PC-3 (cell line): ENCODE data around the gene UFSP2. TPM values are rescaled to one million over a fixed set of nuclear protein-coding genes. Genes with fewer than 3 reads are reported as not detected.
A peak's percentile ranks its signal among the peaks of the same experiment; 100 is the strongest.

Experiments
- ATAC-seq: fragments of 200-7000 bp; cut with Tn5 transposase; 2 replicates; pipeline ENCODE4 v1.9.1; 2020; ENCODE audit warnings: mild to moderate bottlenecking, moderate library complexity
- BruUV-seq: library from RNA; stranded (reverse); fragments of 400-500 nt; replicated peaks from 2 replicates; lab custom pipeline; 2021; lab: Mats Ljungman, UMichigan
- CTCF ChIA-PET: fragments of 300-600 bp; sonication (Branson Sonifier 250); formaldehyde crosslinking; loops from one replicate; lab custom pipeline; 2022; ENCODE audit warnings: antibody characterized with exemption; lab: Charles Lee
- POLR2A ChIA-PET: fragments of 300-600 bp; sonication (Branson Sonifier 250); formaldehyde crosslinking; loops from one replicate; lab custom pipeline; 2022; ENCODE audit warnings: antibody characterized with exemption; ENCODE audit not compliant: unreplicated experiment; lab: Charles Lee
- DNase-seq: peaks from one replicate; pipeline ENCODE4 v3.0.0-alpha.2; 2015
- H2AFZ ChIP-seq: fragments of 300-600 bp; sonication (generic); 2 replicates; pipeline ENCODE4 v1.6.0; 2016; ENCODE audit warnings: antibody characterized with exemption, low read length
- H3F3A ChIP-seq: fragments of 300-600 bp; sonication (generic); one replicate; pipeline ENCODE4 v1.6.0; 2017; ENCODE audit warnings: antibody characterized with exemption, low read length, control low read depth, mild to moderate bottlenecking; ENCODE audit not compliant: unreplicated experiment
- H3K27ac ChIP-seq: fragments of 300-600 bp; sonication (generic); 2 replicates; pipeline ENCODE4 v1.5.1; 2016; ENCODE audit warnings: mild to moderate bottlenecking, low read length
- H3K27me3 ChIP-seq: fragments of 300-600 bp; sonication (generic); 2 replicates; pipeline ENCODE4 v1.6.1; 2016; ENCODE audit warnings: low read length, mixed read lengths
- H3K36me3 ChIP-seq: fragments of 300-600 bp; sonication (generic); 2 replicates; pipeline ENCODE4 v1.6.1; 2016; ENCODE audit warnings: low read depth, mixed run types, low read length, mixed read lengths
- H3K4me1 ChIP-seq: fragments of 300-600 bp; sonication (generic); 2 replicates; pipeline ENCODE4 v1.5.1; 2016; ENCODE audit warnings: low read length; ENCODE audit not compliant: insufficient read depth
- H3K4me2 ChIP-seq: fragments of 300-600 bp; sonication (generic); 2 replicates; pipeline ENCODE4 v1.6.0; 2016; ENCODE audit warnings: low read length
- H3K4me3 ChIP-seq: fragments of 300-600 bp; sonication (generic); 2 replicates; pipeline ENCODE4 v1.5.1; 2016; ENCODE audit warnings: mild to moderate bottlenecking, low read length, mixed read lengths
- H3K79me2 ChIP-seq: fragments of 300-600 bp; sonication (generic); 2 replicates; pipeline ENCODE4 v1.6.1; 2017; ENCODE audit warnings: low read length, mixed read lengths
- H3K9ac ChIP-seq: fragments of 300-600 bp; sonication (generic); 2 replicates; pipeline ENCODE4 v1.6.0; 2016; ENCODE audit warnings: mild to moderate bottlenecking, low read length
- H3K9me2 ChIP-seq: fragments of 300-600 bp; sonication (generic); replicated peaks from 2 replicates; pipeline ENCODE4 v1.6.1; 2016; ENCODE audit warnings: mixed run types, low read length, mixed read lengths
- H3K9me3 ChIP-seq: fragments of 300-600 bp; sonication (generic); 2 replicates; pipeline ENCODE4 v1.6.1; 2016; ENCODE audit warnings: low read length, mixed read lengths
- H4K20me1 ChIP-seq: fragments of 300-600 bp; sonication (generic); 2 replicates; pipeline ENCODE4 v1.6.1; 2016; ENCODE audit warnings: low read length, mixed read lengths
- CTCF ChIP-seq: fragments of 300-600 bp; sonication (generic); conservative IDR thresholded peaks from 2 replicates; pipeline ENCODE4 v1.5.1; 2017; ENCODE audit warnings: antibody characterized with exemption, low read depth, mild to moderate bottlenecking, low read length
- EZH2 ChIP-seq: fragments of 300-600 bp; sonication (generic); IDR thresholded peaks from one replicate; pipeline ENCODE4 v1.6.1; 2017; ENCODE audit warnings: antibody characterized with exemption, mild to moderate bottlenecking, low read length; ENCODE audit not compliant: unreplicated experiment
- EZH2phosphoT487 ChIP-seq: fragments of 300-600 bp; sonication (generic); IDR thresholded peaks from 2 replicates; pipeline ENCODE4 v1.6.1; 2018; ENCODE audit warnings: mild to moderate bottlenecking, antibody characterized with exemption, low read length, borderline replicate concordance
- intact Hi-C: fragments of 100-400 bp; cut with micrococcal nuclease; formaldehyde crosslinking; loops from 2 replicates; pipeline ENCODE4 v1.9.0; 2023
- total RNA-seq: library from RNA; depleted of rRNA; stranded (reverse); fragments of >200 nt; gene quantifications from 2 replicates; pipeline ENCODE4 v1.2.3, GENCODE V29; 2014

The UFSP2 gene
- total RNA-seq, 1 experiment from 2014 or later: 27.0 TPM

GRCh38 chr4:185396724-185397385 lies 28.9 kb downstream of the UFSP2 start, which contains the start of gene ANKRD37:
Gene ANKRD37 (plus strand): TSS chr4:185396841. CDS start chr4:185396924, 83 bp downstream.
- ChIA-PET POLR2A (interaction anchor here (0.5 to 1.6 kb wide), 6 partner anchors 29 to 908 kb away, joined by 3 to 12 read pairs (median 3); no protein-coding TSS in a partner anchor), CTCF (interaction anchor here (1.7 kb wide), 1 partner anchor 91 kb away, joined by 5 read pairs; no protein-coding TSS in a partner anchor)
- TF ChIP-seq CTCF (no peak), EZH2phosphoT487 (no peak), EZH2 (no peak)
- Histone ChIP-seq H3K9me2 (no peaks in the 10 kb centered on the region), H3K27me3 (no peaks in the 10 kb centered on the region), H4K20me1 (no peaks in the 10 kb centered on the region), H2AFZ (peak within 1 kb of the TSS; percentile 87), H3K9me3 (no peaks in the 10 kb centered on the region), H3K36me3 (peaks cover 8% of the 10 kb centered on the region; the same call in 1 of the 2 replicates), H3K79me2 (no peaks in the 10 kb centered on the region), H3F3A (no peaks in the 10 kb centered on the region), H3K27ac (peak within 1 kb of the TSS; percentile 95), H3K9ac (peak within 1 kb of the TSS; percentile 89), H3K4me3 (peak within 1 kb of the TSS; percentile 82), H3K4me1 (peaks cover 26% of the 10 kb centered on the region), H3K4me2 (peak within 1 kb of the TSS; percentile 96)
- DNase-seq (peak; percentile 48), ATAC-seq (peak; percentile 25)
- intact Hi-C loops: loop anchor here (1.0 to 5.0 kb wide), 3 partner anchors 28 to 195 kb away; partner anchors contain the start of genes CFAP97 and UFSP2
- TSS peak; percentile 75 for BruUV-seq

- peak overlapping the region; percentile 82 for H3K4me3 ChIP-seq
- no peaks in the 10 kb centered on the region for H3K27me3 ChIP-seq
Measured at GRCh38 chr4:185395956-185396723, 29.6 kb downstream of the UFSP2 start.

More at GRCh38 chr4:185395956-185396723, 29.6 kb downstream of the UFSP2 start:
- no TSS peak for BruUV-seq
- peak; percentile 96 for DNase-seq
- H2AFZ ChIP-seq: peak overlapping the region; percentile 87
- TF ChIP-seq EZH2 (no peak), CTCF (no peak), EZH2phosphoT487 (no peak)
- peak overlapping the region; percentile 95 for H3K27ac ChIP-seq
- peak; percentile 78 for ATAC-seq
- ChIA-PET POLR2A (interaction anchor here (0.5 to 1.6 kb wide), 7 partner anchors 29 to 907 kb away, joined by 3 to 12 read pairs (median 3); no protein-coding TSS in a partner anchor), CTCF (interaction anchor here (1.7 kb wide), 1 partner anchor 90 kb away, joined by 5 read pairs; no protein-coding TSS in a partner anchor)
- peak overlapping the region; percentile 96 for H3K4me2 ChIP-seq
- no peaks in the 10 kb centered on the region for H4K20me1 ChIP-seq
- no peaks in the 10 kb centered on the region for H3K9me2 ChIP-seq
- peaks cover 26% of the 10 kb centered on the region for H3K4me1 ChIP-seq
- H3K79me2 ChIP-seq: no peaks in the 10 kb centered on the region
- H3K9me3 ChIP-seq: no peaks in the 10 kb centered on the region
- H3F3A ChIP-seq: no peaks in the 10 kb centered on the region
- intact Hi-C loops: loop anchor here (1.0 to 5.0 kb wide), 3 partner anchors 29 to 194 kb away; partner anchors contain the start of genes CFAP97 and UFSP2
- H3K9ac ChIP-seq: peak overlapping the region; percentile 89
- peaks cover 8% of the 10 kb centered on the region; the same call in 1 of the 2 replicates for H3K36me3 ChIP-seq
